Lower leg skin (tissue), 4 donors: Measurements from ENCODE around the gene MAP3K20. TPM values are rescaled to one million over a fixed set of nuclear protein-coding genes. Genes with fewer than 3 reads are reported as not detected.
"Not testable (repeated sequence)": the region's sequence is repeated elsewhere in the genome, so short reads cannot be mapped to it uniquely, and the experiment has no call there.

Experiments used
- DNase-seq, 2 donors: peaks; one replicate each; pipeline ENCODE4 v3.0.0-alpha.2; 2019; ENCODE audit warnings: low spot score in 2 of 2
- H3K4me3 ChIP-seq: fragments of 200-600 bp; sonication (generic); 2 replicates; pipeline ENCODE4 v1.5.1; 2017; ENCODE audit warnings: mild to moderate bottlenecking, low read depth; ENCODE audit not compliant: poor library complexity, severe bottlenecking
- CTCF ChIP-seq, 3 donors: fragments of 450-650 bp; IDR thresholded peaks; one replicate each; pipeline ENCODE4 v1.5.1; 2016; ENCODE audit warnings: antibody characterized with exemption in 3 of 3, mild to moderate bottlenecking in 3 of 3, moderate library complexity in 2 of 3
- POLR2A ChIP-seq, 2 donors: fragments of 450-650 bp; IDR thresholded peaks; one replicate each; pipeline ENCODE4 v1.6.1; 2016 to 2017; ENCODE audit warnings: antibody characterized with exemption in 2 of 2, mild to moderate bottlenecking in 1 of 2, moderate library complexity in 1 of 2
- WGBS, 2 donors: methylation state at CpG; one replicate each; pipeline ENCODE4 v1.1.5; 2018; 5-methylcytosine and 5-hydroxymethylcytosine counted together
- intact Hi-C: fragments of 100-400 bp; cut with DNase I; formaldehyde crosslinking; loops from one replicate; pipeline ENCODE4 v1.15.0; 2023; ENCODE audit warnings: low total_unique reads
- total RNA-seq, 4 donors: library from RNA; depleted of rRNA; stranded (reverse); fragments of >200 nt; gene quantifications; one replicate each; pipeline ENCODE4 v1.1.0, GENCODE V29; 2016

Gene MAP3K20
- total RNA-seq, 4 donors from 2014 or later: 30.9 to 40.3 (median 37.3) TPM

GRCh38 chr2:173164396-173164795 is 88.8 kb downstream of the MAP3K20 start:
- 32 to 42% methylated on average over 1 of the region's 1 CpG for WGBS, 2 donors
- TF ChIP-seq POLR2A (IDR thresholded peaks at IDR 0.05) (no peak), CTCF (IDR thresholded peaks at IDR 0.05) (no peak)

GRCh38 chr2:173165443-173166238 is 90.0 kb downstream of the MAP3K20 start:
- no peak overlapping the region for H3K4me3 ChIP-seq
- DNase-seq: no peak
- 81 to 89% methylated on average over 5 of the region's 5 CpGs for WGBS, 2 donors
- no peak for TF ChIP-seq CTCF (IDR thresholded peaks at IDR 0.05)
- TF ChIP-seq POLR2A (IDR thresholded peaks at IDR 0.05): no peak
- intact Hi-C loops: no loop called here

More at GRCh38 chr2:173164396-173164795, 88.8 kb downstream of the MAP3K20 start:
- H3K4me3 ChIP-seq: no peak overlapping the region
- no peak for DNase-seq
- intact Hi-C loops: no loop called here

- WGBS, 2 donors: 64 to 67% methylated on average over 1 of the region's 1 CpG
- no peak overlapping the region for H3K4me3 ChIP-seq
- TF ChIP-seq CTCF (IDR thresholded peaks at IDR 0.05) (no peak), POLR2A (IDR thresholded peaks at IDR 0.05) (no peak)
- no peak for DNase-seq
- intact Hi-C loops: no loop called here
Measured at GRCh38 chr2:173171321-173171720, 95.7 kb downstream of the MAP3K20 start.

GRCh38 chr2:173171924-173172643 is 96.4 kb downstream of the MAP3K20 start:
- no peak for DNase-seq
- no peak for TF ChIP-seq POLR2A (IDR thresholded peaks at IDR 0.05)
- TF ChIP-seq CTCF (IDR thresholded peaks at IDR 0.05): no peak
- no peak overlapping the region for H3K4me3 ChIP-seq
- intact Hi-C loops: no loop called here
- 78 to 81% methylated on average over 1 of the region's 1 CpG for WGBS, 2 donors

- WGBS, 2 donors: 93% methylated on average over 3 of the region's 3 CpGs
- H3K4me3 ChIP-seq, DNase-seq, intact Hi-C loops: not testable (repeated sequence)
Measured at GRCh38 chr2:173174339-173174738, 98.7 kb downstream of the MAP3K20 start.

- intact Hi-C loops: no loop called here
- no peak for TF ChIP-seq CTCF (IDR thresholded peaks at IDR 0.05)
- no peak for TF ChIP-seq POLR2A (IDR thresholded peaks at IDR 0.05)
- no peak for DNase-seq
- no peak overlapping the region for H3K4me3 ChIP-seq
- 59 to 83% methylated on average over 3 of the region's 3 CpGs for WGBS, 2 donors
Measured at GRCh38 chr2:173175222-173175621, 99.6 kb downstream of the MAP3K20 start.
